HuH-7 (cell line): ENCODE measurements around the gene TOB1.
"Not testable (repeated sequence)": the region's sequence is repeated elsewhere in the genome, so short reads cannot be mapped to it uniquely, and the experiment has no call there.

ENCODE experiments used
- DNase-seq: peaks from one replicate; pipeline ENCODE4 v3.0.0; 2011; ENCODE audit warnings: low spot score

Gene TOB1

DNA sequence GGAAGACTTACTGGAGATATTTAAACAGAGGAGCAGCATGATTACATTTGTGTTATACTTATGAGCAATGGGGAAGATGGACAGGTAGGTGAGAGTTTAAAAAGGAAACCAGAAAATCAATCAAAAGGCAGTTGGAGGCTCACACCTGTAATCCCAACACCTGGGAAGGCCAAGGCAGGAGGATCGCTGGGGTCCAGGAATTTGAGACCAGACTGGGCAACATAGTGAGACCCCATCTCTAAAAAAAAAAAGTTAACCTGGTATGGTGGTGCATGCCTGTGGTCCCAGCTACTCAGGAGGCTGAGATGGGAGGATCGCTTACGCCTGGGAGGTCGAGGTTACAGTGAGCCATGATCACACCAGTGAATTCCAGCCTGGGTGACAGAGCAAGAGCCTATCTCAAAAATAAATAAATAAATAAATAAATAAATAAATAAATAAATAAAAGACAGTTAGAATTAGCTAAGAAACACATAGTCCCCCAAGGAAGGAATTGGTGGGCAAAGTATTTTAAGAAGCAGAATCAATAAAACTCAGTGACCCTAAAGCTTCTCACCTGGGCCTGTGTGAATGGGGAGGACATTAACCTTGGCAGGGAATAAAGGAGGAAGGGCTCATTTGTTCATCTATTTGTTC is 32.3 kb upstream of the TOB1 start:
- DNase-seq, result no peak

GRCh38 chr17:50894513-50894912 is 28.4 kb upstream of the TOB1 start:
- DNase-seq, result not testable (repeated sequence)

GRCh38 chr17:50893183-50893993 is 27.2 kb upstream of the TOB1 start:
- DNase-seq, result no peak

GRCh38 chr17:50892101-50892776 is 26.1 kb upstream of the TOB1 start:
- DNase-seq, result no peak

DNA sequence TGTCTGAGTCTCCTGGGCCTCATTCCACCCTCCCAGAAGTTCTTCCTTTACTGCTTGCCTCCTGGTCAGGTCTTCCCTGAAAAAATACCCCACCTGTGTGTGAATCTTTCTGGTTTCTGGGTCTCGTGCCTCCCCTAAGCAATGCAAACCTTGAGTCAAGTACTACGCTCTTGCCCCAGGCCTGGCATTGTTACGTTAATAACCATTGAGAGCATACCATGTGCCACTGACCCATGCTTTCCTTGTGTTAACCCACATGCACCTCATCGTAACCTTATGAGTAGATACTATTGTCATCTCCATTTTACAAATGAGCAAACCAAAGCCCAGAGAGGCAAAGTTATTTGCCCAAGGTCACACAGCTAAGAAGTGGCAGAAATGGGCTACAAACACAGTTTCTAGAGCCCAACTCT is 25.4 kb upstream of the TOB1 start:
- no peak for DNase-seq

DNA sequence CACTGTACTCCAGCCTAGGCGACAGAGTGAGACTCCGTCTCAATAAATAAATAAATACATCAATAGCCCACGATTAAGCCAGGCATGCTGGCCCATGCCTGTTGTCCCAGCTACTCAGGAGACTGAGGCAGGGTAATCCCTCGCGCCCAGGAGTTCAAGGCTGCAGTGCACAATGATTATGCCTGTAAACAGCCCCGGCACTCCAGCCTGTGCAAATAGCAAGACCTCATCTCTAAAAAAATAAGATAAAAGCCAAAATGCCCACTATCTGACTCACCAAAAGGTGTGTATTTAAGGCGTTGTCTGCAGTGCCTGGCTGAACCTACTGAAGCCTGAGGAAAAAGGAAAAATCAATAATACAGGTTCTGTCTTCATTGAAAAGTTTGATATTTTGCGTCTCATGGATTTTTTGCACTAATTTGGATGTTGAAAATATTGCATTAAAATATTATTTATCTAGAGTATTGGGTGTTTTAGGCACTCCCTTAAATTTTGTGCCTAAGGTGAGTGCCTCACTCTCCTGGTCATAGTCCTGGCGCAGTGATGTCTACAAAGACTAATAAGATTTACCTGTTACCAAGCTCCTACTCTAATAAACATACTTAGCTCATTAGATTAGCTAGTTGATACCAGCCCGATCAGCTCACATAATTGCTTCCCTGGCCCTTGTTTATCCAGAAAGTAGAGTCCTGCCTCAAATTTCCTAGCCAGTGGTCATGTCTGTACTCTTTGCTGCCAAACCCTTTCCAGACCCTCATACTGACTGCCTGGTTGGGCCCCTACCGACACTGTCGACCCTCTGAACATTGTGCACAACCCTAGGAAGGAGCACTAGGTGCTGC is 24.7 kb upstream of the TOB1 start:
- DNase-seq, result no peak

- no peak for DNase-seq
These were observed 23.5 kb upstream of the TOB1 start for GRCh38 chr17:50889528-50890118.

GRCh38 chr17:50887705-50888245 is 21.6 kb upstream of the TOB1 start:
- DNase-seq, result no peak

GRCh38 chr17:50884439-50885311 is 18.5 kb upstream of the TOB1 start:
- peak; percentile 44 for DNase-seq

- DNase-seq, result no peak
These were observed 17.8 kb upstream of the TOB1 start for GRCh38 chr17:50883850-50884438.

GRCh38 chr17:50882851-50883250 is 16.7 kb upstream of the TOB1 start:
- DNase-seq, result no peak

GRCh38 chr17:50881182-50881581 is 15.0 kb upstream of the TOB1 start:
- DNase-seq, result no peak

GRCh38 chr17:50879086-50879485 is 12.9 kb upstream of the TOB1 start:
- no peak for DNase-seq

GRCh38 chr17:50877838-50878237 is 11.7 kb upstream of the TOB1 start:
- no peak for DNase-seq

DNA sequence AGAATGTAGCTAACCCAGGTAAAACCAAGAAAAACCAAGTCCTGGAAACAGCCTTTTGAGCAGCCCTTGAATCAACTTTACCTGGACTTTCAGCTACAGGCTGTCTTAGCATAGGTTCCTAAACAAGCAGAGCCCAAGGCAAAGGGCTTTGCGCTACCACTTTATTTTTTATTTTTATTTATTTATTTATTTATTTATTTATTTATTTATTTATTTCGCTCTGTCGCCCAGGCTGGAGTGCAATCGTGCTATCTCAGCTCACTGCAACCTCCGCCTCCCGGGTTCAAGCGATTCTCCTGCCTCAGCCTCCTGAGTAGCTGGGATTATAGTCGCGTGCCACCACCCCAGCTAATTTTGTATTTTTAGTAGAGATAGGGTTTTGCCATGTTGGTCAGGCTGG is 10.9 kb upstream of the TOB1 start:
- not testable (repeated sequence) for DNase-seq

DNA sequence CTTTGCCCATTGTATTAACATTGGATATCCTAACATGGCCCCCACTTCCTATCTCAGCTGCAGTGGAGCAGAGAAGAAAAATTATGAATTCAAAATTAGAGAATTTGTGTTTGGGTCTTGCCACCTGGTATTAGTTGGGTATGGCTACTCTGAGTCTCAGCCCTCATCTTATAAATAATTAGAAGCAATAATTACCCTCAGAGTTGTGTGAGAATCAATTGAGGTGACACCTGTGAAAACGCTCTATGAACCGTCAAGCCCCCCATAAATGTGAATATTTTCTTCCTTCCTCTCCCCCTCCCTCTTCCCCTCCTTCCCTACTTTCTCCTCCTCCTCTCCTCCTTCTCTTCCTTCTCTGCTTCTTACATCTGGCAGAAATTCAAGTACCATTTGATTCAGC is 8.9 kb upstream of the TOB1 start:
- DNase-seq, result no peak

DNA sequence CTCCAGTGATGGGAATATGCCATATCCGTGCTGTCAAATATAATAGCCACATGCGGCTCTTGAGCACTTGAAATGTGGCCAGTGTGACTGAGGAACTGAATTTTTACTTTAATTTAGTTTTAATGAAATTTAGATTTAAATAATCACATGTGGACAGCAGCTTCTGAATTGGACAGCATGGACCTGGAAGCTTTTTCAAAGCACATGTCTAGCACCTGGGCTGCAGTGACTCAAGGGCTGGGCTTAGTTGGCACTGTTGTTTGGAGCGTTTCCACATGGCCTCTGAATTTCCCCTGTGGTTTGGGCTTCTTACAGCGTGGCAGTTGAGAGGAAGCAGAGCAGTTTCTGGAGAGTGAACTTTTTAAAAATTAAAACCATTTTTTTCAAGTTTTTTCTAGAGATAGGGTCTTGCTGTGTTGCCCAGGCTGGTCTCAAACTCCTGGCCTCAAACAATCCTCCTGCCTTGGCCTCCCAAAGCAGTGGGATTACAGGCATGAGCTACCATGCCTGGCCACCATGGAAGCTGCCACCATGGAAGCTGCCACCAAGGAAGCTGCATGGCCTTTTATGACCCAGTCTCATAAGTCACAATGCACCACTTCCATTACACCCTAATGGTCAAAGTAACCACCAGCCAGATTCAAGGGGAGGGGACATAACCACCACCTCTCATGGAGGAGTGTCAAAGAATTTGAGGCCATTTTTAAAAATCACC is 6.7 kb upstream of the TOB1 start:
- no peak for DNase-seq

DNA sequence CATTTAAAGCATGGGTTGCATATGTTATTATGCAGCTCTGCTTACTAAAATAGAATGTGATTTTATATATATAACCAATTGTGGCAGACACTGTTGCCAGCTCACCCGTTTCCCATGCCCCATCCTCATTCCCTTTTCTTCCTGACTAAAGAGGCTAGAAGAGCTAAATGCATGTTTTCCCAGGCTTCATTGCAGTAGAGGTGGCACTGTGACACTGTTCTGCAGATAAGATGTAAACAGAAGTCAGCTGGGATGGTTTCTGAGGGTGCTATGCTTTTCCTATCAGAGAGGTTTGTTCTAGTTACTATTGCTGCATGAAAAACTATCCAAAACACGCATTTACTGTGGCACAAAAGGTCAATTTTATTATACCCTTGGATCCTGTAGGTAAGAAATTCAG is 5.7 kb upstream of the TOB1 start:
- DNase-seq, result no peak

DNA sequence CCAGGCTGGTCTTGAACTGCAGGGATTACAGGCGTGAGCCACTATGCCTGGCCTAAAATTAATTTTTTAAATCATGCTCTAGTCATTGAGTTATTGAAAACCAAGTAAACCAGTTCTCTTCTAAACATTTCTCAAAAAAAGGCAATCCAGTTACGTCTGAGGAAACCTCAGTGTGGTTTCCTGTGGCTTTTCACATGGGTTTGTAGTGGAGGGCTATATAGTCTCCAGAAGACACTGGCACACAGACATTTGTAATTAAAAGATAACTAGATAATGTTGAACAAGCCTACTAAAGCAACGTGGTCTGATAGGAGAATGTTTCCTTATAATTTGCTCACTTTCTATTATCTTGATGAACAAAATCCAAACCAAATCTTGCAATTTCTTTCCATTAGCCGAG is 5.2 kb upstream of the TOB1 start:
- no peak for DNase-seq

- no peak for DNase-seq
These were observed 2.4 kb upstream of the TOB1 start for GRCh38 chr17:50868602-50869001.
